Measurements from ENCODE around the gene FUT8.
"Not testable (repeated sequence)": the region's sequence is repeated elsewhere in the genome, so short reads cannot be mapped to it uniquely, and the experiment has no call there.

FUT8 gene

GRCh38 chr14:65456247-65456646 lies 43.7 kb downstream of the FUT8 start:
- no peak for DNase-seq

DNA sequence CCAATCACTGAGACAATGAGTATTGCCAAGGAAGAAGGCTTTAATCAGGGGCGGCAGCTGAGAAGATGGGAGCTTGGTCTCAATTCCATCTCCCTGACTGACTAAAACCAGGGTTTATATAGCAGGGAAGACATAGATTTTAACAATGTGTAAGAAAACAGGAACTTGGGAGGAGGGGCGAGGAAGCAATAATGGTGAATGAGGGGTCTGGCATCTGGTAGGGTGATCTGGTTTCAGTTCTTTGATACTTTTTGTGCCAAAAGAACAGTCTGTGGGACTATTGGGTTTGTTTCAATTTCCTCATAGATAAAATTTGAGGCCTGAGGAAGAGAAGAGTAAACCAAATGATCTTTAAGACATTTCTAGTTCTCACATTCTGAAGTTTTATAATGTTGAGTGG lies 49.2 kb downstream of the FUT8 start:
- no peak for DNase-seq

DNA sequence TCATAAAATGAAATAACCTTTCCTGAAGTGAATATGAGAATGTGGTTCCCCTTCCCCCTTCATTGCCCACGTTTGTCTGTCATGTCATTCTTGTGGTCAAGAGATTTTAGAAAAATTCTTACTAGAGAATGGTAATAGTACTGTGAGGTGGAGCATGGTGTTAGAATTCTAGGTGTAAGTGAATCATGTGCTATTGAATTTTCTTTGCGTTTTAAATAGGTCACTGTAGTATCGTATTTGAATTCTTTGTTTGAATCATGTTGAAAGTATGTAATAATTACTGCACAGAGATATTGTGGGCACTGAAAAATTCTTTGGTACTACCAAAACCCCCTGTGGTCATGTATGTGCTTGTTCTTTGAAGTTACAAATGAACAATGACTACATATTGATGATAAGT lies 49.9 kb downstream of the FUT8 start:
- DNase-seq = no peak

DNA sequence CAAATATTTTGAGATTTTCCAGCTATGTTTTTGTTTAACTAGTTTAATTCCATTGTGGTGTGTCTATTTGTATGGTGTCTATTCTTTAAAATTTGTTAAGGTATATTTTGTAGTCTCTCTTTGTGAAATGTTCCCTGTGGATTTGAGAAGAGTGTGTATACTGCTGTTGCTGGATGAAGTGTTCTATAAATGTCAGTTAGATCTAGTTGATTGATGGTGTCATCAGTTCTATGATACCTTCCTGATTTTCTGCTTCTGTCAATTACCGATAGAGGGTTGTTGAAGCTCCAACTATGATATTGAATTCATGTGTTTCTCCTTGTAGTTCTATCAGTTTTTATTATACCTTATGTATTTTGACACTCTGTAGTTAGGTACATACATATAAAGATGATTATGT lies 53.1 kb downstream of the FUT8 start:
- no peak for DNase-seq

GRCh38 chr14:65467926-65468325 lies 55.4 kb downstream of the FUT8 start:
- DNase-seq = not testable (repeated sequence)

GRCh38 chr14:65469903-65470302 lies 57.4 kb downstream of the FUT8 start:
- DNase-seq = no peak

DNA sequence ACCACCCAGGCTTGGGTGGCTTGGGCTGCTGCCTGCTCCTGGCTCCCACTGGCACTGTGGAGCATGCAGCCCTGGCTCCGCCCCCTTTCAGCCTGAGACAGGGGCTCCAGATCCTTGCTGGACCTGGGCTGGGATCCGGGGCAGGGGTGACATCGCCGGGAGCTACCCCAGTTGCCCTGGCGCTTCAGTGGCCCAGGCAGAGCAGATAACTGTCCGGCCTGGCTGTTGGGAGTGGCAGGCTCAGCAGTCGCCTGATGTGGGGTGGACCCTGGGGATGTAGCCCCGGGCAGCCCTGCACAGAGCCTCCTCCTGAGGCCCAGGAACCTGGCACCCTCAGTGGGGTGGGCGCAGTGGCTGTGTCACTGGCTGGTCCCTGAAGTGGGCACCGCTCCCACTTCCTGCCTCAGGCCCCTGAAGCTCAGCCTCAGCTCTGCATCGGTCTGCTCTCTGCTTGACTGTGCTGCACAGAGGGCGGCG lies 57.9 kb downstream of the FUT8 start:
- no peak for DNase-seq

- DNase-seq = no peak
Observed at GRCh38 chr14:65471038-65471878, 58.7 kb downstream of the FUT8 start.

- no peak for DNase-seq
Observed at GRCh38 chr14:65472189-65472588, 59.7 kb downstream of the FUT8 start.

GRCh38 chr14:65476273-65476941 lies 63.9 kb downstream of the FUT8 start:
- DNase-seq = no peak

- DNase-seq = no peak
Observed at GRCh38 chr14:65476942-65477318, 64.4 kb downstream of the FUT8 start.

GRCh38 chr14:65478017-65478416 lies 65.5 kb downstream of the FUT8 start:
- no peak for DNase-seq

DNA sequence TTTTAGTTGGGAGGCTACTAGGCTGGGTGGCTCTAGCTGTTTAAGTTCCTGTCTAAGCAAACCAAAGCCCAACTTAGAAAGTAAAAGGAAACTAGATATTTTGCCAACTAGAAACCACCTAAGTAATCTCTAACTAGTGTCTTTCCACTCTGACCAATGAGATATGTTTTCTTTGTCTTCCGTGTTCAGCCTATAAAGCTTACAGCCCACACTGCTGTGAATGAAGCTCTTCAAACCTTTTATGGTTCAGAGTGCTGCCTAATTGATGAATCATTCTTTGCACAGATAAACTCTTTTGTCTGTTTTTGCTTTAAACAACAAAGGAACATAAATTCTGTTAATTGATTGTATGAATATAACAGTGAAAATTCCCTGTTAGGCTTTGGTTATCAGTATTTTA lies 66.1 kb downstream of the FUT8 start:
- DNase-seq = no peak

DNA sequence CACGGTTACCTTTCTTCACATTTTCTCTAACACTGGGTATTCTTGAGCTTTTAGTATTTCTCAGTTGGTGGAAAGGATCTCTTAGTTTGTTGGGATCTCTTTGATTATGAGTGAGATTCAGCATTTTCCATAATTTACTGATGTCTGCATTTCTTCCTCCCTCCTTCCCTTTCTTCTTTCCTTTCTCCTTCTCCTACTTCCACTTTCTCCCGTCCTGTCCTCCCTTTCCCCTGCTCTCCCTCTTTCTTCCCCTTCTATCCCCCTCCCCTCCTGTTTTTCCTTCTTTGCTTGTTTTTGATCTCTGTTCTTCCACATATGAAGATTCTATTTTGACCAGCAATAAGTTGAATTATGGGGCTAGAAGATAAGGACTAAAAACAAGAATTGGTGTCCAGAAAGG lies 66.9 kb downstream of the FUT8 start:
- no peak for DNase-seq

- DNase-seq = no peak
Observed at GRCh38 chr14:65482757-65483438, 70.4 kb downstream of the FUT8 start.

DNA sequence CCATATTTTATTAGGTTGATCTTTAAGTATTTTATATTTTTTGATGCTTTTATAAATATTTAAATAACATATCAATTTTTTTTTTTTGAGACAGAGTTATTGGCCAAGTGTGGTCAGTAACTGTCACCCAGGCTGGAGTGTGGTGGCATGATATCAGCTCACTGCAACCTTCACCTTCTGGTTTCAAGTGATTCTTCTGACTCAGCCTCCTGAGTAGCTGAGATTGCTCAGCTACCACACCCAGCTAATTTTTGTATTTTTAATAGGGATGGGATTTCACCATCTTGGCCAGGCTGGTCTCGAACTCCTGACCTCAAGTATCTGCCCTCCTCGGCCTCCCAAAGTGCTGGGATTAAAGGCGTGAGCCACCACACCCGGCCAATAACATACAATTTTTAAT lies 71.1 kb downstream of the FUT8 start:
- DNase-seq = no peak

GRCh38 chr14:65485516-65485915 lies 73.0 kb downstream of the FUT8 start:
- no peak for DNase-seq

DNA sequence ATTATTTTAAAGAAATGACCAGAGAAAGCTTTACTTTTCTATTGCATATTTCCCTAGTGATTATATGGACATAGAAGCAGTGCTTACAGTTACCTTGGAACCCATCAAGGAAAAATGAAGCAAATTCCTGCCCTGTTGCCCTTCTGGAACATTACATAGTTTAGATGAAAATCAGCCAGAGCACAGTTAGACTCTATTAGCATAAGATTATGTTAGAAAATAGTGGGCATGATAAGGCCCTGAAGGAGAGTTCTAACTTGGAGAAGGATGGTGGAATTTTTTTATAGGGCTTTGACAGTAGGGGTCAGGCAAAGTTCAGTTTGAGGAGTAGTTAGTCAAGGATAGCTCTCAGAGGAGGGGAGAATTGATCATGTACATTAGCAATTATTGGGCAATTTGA lies 74.3 kb downstream of the FUT8 start:
- DNase-seq = no peak

DNA sequence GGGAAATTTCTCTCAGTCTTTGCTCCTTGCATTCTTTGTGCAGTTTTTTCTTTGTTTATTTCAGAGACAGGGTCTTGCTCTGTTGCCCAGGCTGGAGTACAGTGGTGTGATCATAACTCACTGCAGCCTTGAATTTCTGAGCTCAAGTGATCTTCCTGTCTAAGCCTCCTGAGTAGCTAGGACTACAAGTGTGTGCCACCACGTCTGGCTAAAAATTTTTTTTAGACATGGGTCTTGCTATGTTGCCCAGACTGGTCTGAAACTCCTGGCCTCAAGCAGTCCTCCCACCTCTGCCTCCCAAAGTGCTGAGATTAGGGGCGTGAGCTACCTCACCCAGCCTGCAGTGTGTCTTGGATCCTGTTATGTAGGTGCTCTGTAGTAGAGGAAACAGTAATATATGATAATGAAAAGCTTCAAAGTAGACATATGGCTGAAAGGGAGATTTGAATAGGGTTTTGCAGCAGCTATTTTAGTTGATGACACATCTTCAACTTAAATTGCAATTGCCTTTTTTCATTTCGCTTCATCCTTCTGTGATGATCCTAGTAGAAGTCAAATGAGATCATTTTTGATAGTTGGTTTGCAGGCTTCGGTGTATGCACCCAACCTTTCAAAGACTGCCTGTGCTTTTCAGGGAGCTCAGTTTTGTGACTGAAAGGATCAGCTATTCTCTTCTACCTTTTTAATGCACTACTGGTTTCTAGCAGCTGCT lies 75.4 kb downstream of the FUT8 start:
- DNase-seq = no peak

GRCh38 chr14:65491274-65491673 lies 78.7 kb downstream of the FUT8 start:
- no peak for DNase-seq

GRCh38 chr14:65492266-65492665 lies 79.7 kb downstream of the FUT8 start:
- no peak for DNase-seq

GRCh38 chr14:65495196-65495595 lies 82.7 kb downstream of the FUT8 start:
- no peak for DNase-seq
